Erythroblast (primary cell): ENCODE data around the gene PTPN1.

Experiments
- GATA1 ChIP-seq: IDR thresholded peaks from 2 replicates; pipeline ENCODE4 v1.6.1; 2011; ENCODE audit warnings: low read depth, mild to moderate bottlenecking, control low read depth, low read length, moderate library complexity
- POLR2A ChIP-seq: IDR thresholded peaks from 2 replicates; pipeline ENCODE4 v1.6.1; 2011; ENCODE audit warnings: mild to moderate bottlenecking, low read length

- TF ChIP-seq POLR2A (no peak), GATA1 (no peak)
Observed at GRCh38 chr20:50585678-50586077, 75.5 kb downstream of the PTPN1 start.
